Activated CD4-positive, alpha-beta memory T cell treated with anti-CD3 and anti-CD28 coated beads, Interleukin-2, amount 10 ng/mL, durations not matched to agents 7 days and 5 days (primary cell): ENCODE measurements around the gene RSRC2. TPM values are rescaled to one million over a fixed set of nuclear protein-coding genes. Genes with fewer than 3 reads are reported as not detected.
A peak's percentile ranks its signal among the peaks of the same experiment; 100 is the strongest.

Source experiments
- CTCF ChIA-PET: fragments of 350-600 bp; sonication (Branson Sonifier 250); formaldehyde crosslinking; loops from one replicate; lab custom pipeline; 2021; ENCODE audit warnings: antibody characterized with exemption, inconsistent platforms; lab: Charles Lee
- POLR2A ChIA-PET: fragments of 350-600 bp; sonication (Branson Sonifier 250); formaldehyde crosslinking; loops from one replicate; lab custom pipeline; 2021; ENCODE audit warnings: antibody characterized with exemption; lab: Charles Lee
- DNase-seq: peaks from one replicate; pipeline ENCODE4 v3.0.0-alpha.2; 2020
- H3K27ac Mint-ChIP-seq: one replicate; pipeline ENCODE4 v1.8.0; 2021; ENCODE audit warnings: mild to moderate bottlenecking, mixed read lengths
- H3K27me3 Mint-ChIP-seq: one replicate; pipeline ENCODE4 v1.8.0; 2021; ENCODE audit warnings: mixed read lengths
- H3K36me3 Mint-ChIP-seq: one replicate; pipeline ENCODE4 v1.8.0; 2021; ENCODE audit warnings: low read depth, mixed read lengths
- H3K4me1 Mint-ChIP-seq: one replicate; pipeline ENCODE4 v1.8.0; 2021; ENCODE audit warnings: mixed read lengths
- H3K4me3 Mint-ChIP-seq: one replicate; pipeline ENCODE4 v1.8.0; 2021; ENCODE audit warnings: mild to moderate bottlenecking, mixed read lengths
- H3K9me3 Mint-ChIP-seq: one replicate; pipeline ENCODE4 v1.8.0; 2021; ENCODE audit warnings: mixed read lengths
- total RNA-seq, 2 experiments: library from RNA; stranded (reverse); gene quantifications; one replicate each; pipeline ENCODE4 v1.2.3, GENCODE V29; 2021

The RSRC2 gene
- total RNA-seq, 2 experiments from 2014 or later = 90.7 to 97.4 TPM

DNA sequence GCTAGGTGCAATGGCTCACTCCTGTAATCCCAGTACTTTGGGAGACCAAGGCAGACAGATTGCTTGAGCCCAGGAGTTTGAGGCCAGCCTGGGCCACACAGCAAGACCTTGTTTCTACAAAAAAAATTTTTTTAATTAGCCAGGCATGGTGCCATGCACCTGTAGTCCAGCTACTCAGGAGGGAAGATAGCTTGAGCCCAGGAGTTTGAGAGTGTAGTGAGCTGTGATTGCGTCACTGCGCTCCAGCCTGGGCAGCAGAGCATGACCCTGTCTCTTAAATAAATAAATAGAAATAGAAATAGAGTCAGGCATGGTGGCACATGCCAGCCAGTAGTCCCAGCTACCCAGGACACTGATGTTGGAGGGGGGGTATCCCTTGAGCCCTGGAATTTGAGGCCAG, 67.5 kb downstream of the RSRC2 start:
- Mint-ChIP-seq H3K36me3 (no peaks in the 10 kb centered on the region), H3K4me3 (no peak overlapping the region), H3K9me3 (no peaks in the 10 kb centered on the region), H3K27me3 (no peaks in the 10 kb centered on the region), H3K4me1 (peaks cover 24% of the 10 kb centered on the region), H3K27ac (no peak overlapping the region)
- ChIA-PET CTCF (interaction anchor here (0.6 kb wide), 1 partner anchor 13 kb away, joined by 3 read pairs; no protein-coding TSS in a partner anchor), POLR2A (no interaction called here)
- DNase-seq = no peak

- no peaks in the 10 kb centered on the region for H3K27me3 Mint-ChIP-seq
- no peak overlapping the region for H3K4me3 Mint-ChIP-seq
- ChIA-PET POLR2A (interaction anchor here (0.5 to 0.6 kb wide), 2 partner anchors 9 to 29 kb away, joined by 3 read pairs; no protein-coding TSS in a partner anchor), CTCF (interaction anchor here (0.6 to 1.6 kb wide), 3 partner anchors 12 to 59 kb away, joined by 3 to 6 read pairs (median 3); no protein-coding TSS in a partner anchor)
- DNase-seq = no peak
- peaks cover 32% of the 10 kb centered on the region for H3K4me1 Mint-ChIP-seq
- peaks cover 4% of the 10 kb centered on the region for H3K36me3 Mint-ChIP-seq
- no peaks in the 10 kb centered on the region for H3K9me3 Mint-ChIP-seq
- H3K27ac Mint-ChIP-seq = peak overlapping the region; percentile 65
Observed at GRCh38 chr12:122458105-122459035, 68.4 kb downstream of the RSRC2 start.

DNA sequence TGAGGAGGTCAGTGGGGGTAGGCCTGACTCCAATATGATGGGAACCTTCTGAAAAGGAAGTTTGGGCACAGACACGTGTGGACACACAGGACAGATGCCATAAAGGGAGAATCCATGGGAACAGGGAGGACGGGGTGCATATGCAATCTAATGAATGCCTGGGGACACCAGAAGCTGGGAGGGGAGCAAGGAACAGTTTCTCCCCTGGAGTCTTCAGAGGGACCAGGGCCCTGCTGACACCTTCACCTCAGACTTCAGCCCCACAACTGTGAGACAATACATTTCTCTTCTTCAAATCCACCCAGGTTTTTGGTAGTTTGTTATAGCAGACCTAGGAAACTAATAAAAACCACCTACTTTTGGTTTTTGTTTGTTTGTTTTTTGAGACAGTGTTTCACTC, 69.1 kb downstream of the RSRC2 start:
- H3K27ac Mint-ChIP-seq = peak overlapping the region; percentile 65
- POLR2A ChIA-PET = interaction anchor here (0.6 kb wide), 1 partner anchor 28 kb away, joined by 3 read pairs; no protein-coding TSS in a partner anchor
- H3K4me1 Mint-ChIP-seq = peaks cover 40% of the 10 kb centered on the region
- no peaks in the 10 kb centered on the region for H3K9me3 Mint-ChIP-seq
- H3K27me3 Mint-ChIP-seq = no peaks in the 10 kb centered on the region
- no peak overlapping the region for H3K4me3 Mint-ChIP-seq
- DNase-seq = no peak
- CTCF ChIA-PET = interaction anchor here (1.0 to 1.6 kb wide), 2 partner anchors 13 to 58 kb away, joined by 3 to 6 read pairs; no protein-coding TSS in a partner anchor
- peaks cover 4% of the 10 kb centered on the region for H3K36me3 Mint-ChIP-seq

DNA sequence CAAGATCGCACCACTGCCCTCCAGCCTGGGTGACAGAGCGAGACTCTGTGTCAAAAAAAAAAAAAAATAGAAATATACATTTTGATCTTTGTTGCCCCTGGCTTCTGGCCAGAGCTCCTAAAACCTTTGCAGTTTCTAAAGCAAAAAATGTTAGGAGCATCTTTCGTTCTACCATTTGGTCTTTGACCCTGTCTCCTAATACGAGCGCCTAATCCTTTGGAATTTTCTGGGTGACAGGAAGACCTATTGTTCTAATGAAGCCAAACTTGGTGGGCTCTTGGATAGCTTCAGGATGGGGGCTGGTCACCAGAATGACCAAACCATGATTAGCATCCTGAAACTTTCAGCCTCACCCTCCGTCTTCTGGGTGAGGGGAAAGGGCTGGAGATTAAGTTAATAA, 72.0 kb downstream of the RSRC2 start:
- ChIA-PET POLR2A (interaction anchor here (0.7 to 2.8 kb wide), 6 partner anchors 23 to 72 kb away, joined by 3 to 14 read pairs (median 4); partner anchors contain the start of genes CLIP1, KNTC1, RSRC2 and ZCCHC8), CTCF (interaction anchor here (2.1 kb wide), 1 partner anchor 17 kb away, joined by 7 read pairs; no protein-coding TSS in a partner anchor)
- no peak for DNase-seq
- H3K36me3 Mint-ChIP-seq = peaks cover 4% of the 10 kb centered on the region
- H3K27ac Mint-ChIP-seq = peak overlapping the region; percentile 4
- no peaks in the 10 kb centered on the region for H3K9me3 Mint-ChIP-seq
- peaks cover 45% of the 10 kb centered on the region for H3K4me1 Mint-ChIP-seq
- no peak overlapping the region for H3K4me3 Mint-ChIP-seq
- H3K27me3 Mint-ChIP-seq = no peaks in the 10 kb centered on the region

DNA sequence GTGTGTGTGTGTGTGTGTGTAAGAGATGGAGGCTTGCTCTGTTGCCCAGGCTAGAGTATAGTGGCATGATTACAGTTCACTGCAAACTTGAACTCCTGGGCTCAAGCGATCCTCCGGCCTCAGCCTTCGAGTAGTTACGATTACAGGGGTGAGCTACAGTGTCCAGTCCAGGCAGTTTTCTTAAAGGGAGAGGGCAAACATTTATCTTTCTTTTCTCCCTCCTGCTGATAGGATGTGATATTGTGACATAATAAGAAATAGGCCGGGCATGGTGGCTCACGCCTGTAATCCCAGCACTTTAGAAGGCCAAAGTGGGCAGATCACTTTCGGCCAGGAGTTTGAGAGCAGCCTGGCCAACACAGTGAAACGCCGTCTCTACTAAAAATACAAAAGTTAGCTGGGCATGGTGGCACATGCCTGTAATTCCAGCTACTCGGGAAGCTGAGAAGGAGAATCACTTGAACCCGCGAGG, 72.5 kb downstream of the RSRC2 start:
- Mint-ChIP-seq H3K27ac (peak overlapping the region; percentile 99), H3K27me3 (no peaks in the 10 kb centered on the region), H3K4me3 (no peak overlapping the region), H3K36me3 (peaks cover 4% of the 10 kb centered on the region), H3K9me3 (no peaks in the 10 kb centered on the region), H3K4me1 (peaks cover 45% of the 10 kb centered on the region)
- CTCF ChIA-PET = interaction anchor here (0.8 to 2.1 kb wide), 2 partner anchors 17 to 54 kb away, joined by 4 to 7 read pairs; no protein-coding TSS in a partner anchor
- POLR2A ChIA-PET = interaction anchor here (1.1 to 2.8 kb wide), 5 partner anchors 22 to 54 kb away, joined by 3 to 14 read pairs (median 3); partner anchors contain the start of genes CLIP1 and ZCCHC8
- no peak for DNase-seq

Other genes with a start within 250 kb of the RSRC2 start
- gene CLIP1, start 104.3 kb downstream of the RSRC2 start, total RNA-seq = 10 to 100 TPM; 65.3 to 73.4 TPM
- gene ZCCHC8, start 26.0 kb downstream of the RSRC2 start, total RNA-seq = 10 to 100 TPM; 44.4 to 46.6 TPM
- gene KNTC1, start 313 bp upstream of the RSRC2 start, total RNA-seq = 100 to 1,000 TPM; 101 to 103 TPM
- gene HCAR2, start 176.4 kb upstream of the RSRC2 start, total RNA-seq = not detected
- gene HCAR3, start 189.9 kb upstream of the RSRC2 start, total RNA-seq = not detected
- under 1 TPM; 0.28 to 0.30 TPM for gene HCAR1, start 203.9 kb upstream of the RSRC2 start, total RNA-seq
- gene DENR, start 225.9 kb upstream of the RSRC2 start, total RNA-seq = 10 to 100 TPM; 52.5 to 55.9 TPM
- under 1 TPM; 0.40 to 0.48 TPM for gene CCDC62, start 247.6 kb upstream of the RSRC2 start, total RNA-seq